Loucy (cell line): ENCODE results near the gene MGAT2.

ENCODE experiments used
- H2AFZ ChIP-seq: fragments of 200-600 bp; sonication (generic); 2 replicates; pipeline ENCODE4 v1.6.0; 2016; ENCODE audit warnings: antibody characterized with exemption, mild to moderate bottlenecking, low read length, moderate library complexity
- H3F3A ChIP-seq: fragments of 200-600 bp; 2 replicates; pipeline ENCODE4 v1.6.0; 2016; ENCODE audit warnings: antibody characterized with exemption, low read depth, mild to moderate bottlenecking
- H3K27me3 ChIP-seq: fragments of 200-600 bp; sonication (generic); 2 replicates; pipeline ENCODE4 v1.6.1; 2014; ENCODE audit warnings: low read length, mild to moderate bottlenecking; ENCODE audit not compliant: insufficient read depth, poor library complexity, severe bottlenecking
- H3K36me3 ChIP-seq: fragments of 200-600 bp; sonication (generic); 2 replicates; pipeline ENCODE4 v1.6.1; 2016; ENCODE audit warnings: low read length; ENCODE audit not compliant: insufficient read depth
- H3K4me1 ChIP-seq: fragments of 200-600 bp; sonication (generic); 2 replicates; pipeline ENCODE4 v1.5.1; 2014; ENCODE audit warnings: low read length, mild to moderate bottlenecking; ENCODE audit not compliant: insufficient read depth, poor library complexity, severe bottlenecking
- H3K4me2 ChIP-seq: fragments of 200-600 bp; sonication (generic); 2 replicates; pipeline ENCODE4 v1.6.0; 2014; ENCODE audit warnings: antibody characterized with exemption, low read length, low read depth, mild to moderate bottlenecking; ENCODE audit not compliant: poor library complexity, severe bottlenecking
- H3K4me3 ChIP-seq: fragments of 200-600 bp; sonication (generic); 2 replicates; pipeline ENCODE4 v1.5.1; 2014; ENCODE audit warnings: low read length, mild to moderate bottlenecking, mixed read lengths; ENCODE audit not compliant: poor library complexity, severe bottlenecking
- H3K79me2 ChIP-seq: fragments of 200-600 bp; sonication (generic); 2 replicates; pipeline ENCODE4 v1.6.1; 2014; ENCODE audit warnings: low read length; ENCODE audit not compliant: insufficient read depth
- H3K9ac ChIP-seq: fragments of 200-600 bp; sonication (generic); 2 replicates; pipeline ENCODE4 v1.6.0; 2014; ENCODE audit warnings: mild to moderate bottlenecking, low read depth, low read length, moderate library complexity; ENCODE audit not compliant: poor library complexity, severe bottlenecking
- H3K9me2 ChIP-seq: fragments of 200-600 bp; sonication (generic); replicated peaks from 2 replicates; pipeline ENCODE4 v1.6.1; 2016; ENCODE audit warnings: low read depth, low read length, mixed read lengths
- H3K9me3 ChIP-seq: fragments of 200-600 bp; sonication (generic); 2 replicates; pipeline ENCODE4 v1.6.1; 2014; ENCODE audit warnings: mild to moderate bottlenecking, antibody characterized with exemption, low read length, low read depth; ENCODE audit not compliant: insufficient read depth
- H4K20me1 ChIP-seq: fragments of 200-600 bp; sonication (generic); 2 replicates; pipeline ENCODE4 v1.6.0; 2014; ENCODE audit warnings: antibody characterized with exemption, low read length, mild to moderate bottlenecking; ENCODE audit not compliant: insufficient read depth, poor library complexity, severe bottlenecking
- EZH2phosphoT487 ChIP-seq: fragments of 200-600 bp; IDR thresholded peaks from 2 replicates; pipeline ENCODE4 v1.6.1; 2018; ENCODE audit warnings: antibody characterized with exemption, mild to moderate bottlenecking, moderate library complexity, borderline replicate concordance
- TF ChIP-seq, protein P1 (sequence below): fragments of 200-600 bp; sonication (generic); conservative IDR thresholded peaks from 2 replicates; pipeline ENCODE4 v1.5.1; 2014; ENCODE audit warnings: mild to moderate bottlenecking, antibody characterized with exemption, low read length

MGAT2 gene

DNA sequence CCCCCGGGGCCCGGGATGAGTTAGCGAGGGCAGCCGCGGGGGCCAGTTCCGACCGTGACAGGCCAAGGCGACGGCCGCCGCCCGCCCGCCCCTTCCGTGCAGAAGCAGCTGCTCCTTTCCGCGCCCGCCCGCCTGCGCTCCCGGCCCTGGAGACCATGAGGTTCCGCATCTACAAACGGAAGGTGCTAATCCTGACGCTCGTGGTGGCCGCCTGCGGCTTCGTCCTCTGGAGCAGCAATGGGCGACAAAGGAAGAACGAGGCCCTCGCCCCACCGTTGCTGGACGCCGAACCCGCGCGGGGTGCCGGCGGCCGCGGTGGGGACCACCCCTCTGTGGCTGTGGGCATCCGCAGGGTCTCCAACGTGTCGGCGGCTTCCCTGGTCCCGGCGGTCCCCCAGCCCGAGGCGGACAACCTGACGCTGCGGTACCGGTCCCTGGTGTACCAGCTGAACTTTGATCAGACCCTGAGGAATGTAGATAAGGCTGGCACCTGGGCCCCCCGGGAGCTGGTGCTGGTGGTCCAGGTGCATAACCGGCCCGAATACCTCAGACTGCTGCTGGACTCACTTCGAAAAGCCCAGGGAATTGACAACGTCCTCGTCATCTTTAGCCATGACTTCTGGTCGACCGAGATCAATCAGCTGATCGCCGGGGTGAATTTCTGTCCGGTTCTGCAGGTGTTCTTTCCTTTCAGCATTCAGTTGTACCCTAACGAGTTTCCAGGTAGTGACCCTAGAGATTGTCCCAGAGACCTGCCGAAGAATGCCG is 699 bp downstream of the MGAT2 start:
- Histone ChIP-seq H3K9me3 (no peaks in the 10 kb centered on the region), H3K79me2 (peaks cover 80% of the 10 kb centered on the region), H3K4me1 (peaks cover 46% of the 10 kb centered on the region), H3F3A (0 out of 2 replicates have a peak, but pooled peaks cover 15% of the 10 kb centered on the region), H3K36me3 (peaks cover 14% of the 10 kb centered on the region; the same call in 1 of the 2 replicates), H3K9ac (peak overlapping the region; percentile 96), H3K4me2 (peak overlapping the region; percentile 98), H3K9me2 (no peaks in the 10 kb centered on the region), H2AFZ (peak overlapping the region; percentile 92), H3K4me3 (peak overlapping the region; percentile 91), H4K20me1 (peaks cover 78% of the 10 kb centered on the region), H3K27me3 (no peaks in the 10 kb centered on the region)
- TF ChIP-seq, protein P1, sequence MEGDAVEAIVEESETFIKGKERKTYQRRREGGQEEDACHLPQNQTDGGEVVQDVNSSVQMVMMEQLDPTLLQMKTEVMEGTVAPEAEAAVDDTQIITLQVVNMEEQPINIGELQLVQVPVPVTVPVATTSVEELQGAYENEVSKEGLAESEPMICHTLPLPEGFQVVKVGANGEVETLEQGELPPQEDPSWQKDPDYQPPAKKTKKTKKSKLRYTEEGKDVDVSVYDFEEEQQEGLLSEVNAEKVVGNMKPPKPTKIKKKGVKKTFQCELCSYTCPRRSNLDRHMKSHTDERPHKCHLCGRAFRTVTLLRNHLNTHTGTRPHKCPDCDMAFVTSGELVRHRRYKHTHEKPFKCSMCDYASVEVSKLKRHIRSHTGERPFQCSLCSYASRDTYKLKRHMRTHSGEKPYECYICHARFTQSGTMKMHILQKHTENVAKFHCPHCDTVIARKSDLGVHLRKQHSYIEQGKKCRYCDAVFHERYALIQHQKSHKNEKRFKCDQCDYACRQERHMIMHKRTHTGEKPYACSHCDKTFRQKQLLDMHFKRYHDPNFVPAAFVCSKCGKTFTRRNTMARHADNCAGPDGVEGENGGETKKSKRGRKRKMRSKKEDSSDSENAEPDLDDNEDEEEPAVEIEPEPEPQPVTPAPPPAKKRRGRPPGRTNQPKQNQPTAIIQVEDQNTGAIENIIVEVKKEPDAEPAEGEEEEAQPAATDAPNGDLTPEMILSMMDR, result no peak; the same call in 1 of the 2 replicates
- no peak for TF ChIP-seq EZH2phosphoT487

GRCh38 chr14:49622022-49622607 is 1.5 kb downstream of the MGAT2 start:
- H3K27me3 ChIP-seq, result no peaks in the 10 kb centered on the region
- 0 out of 2 replicates have a peak, but pooled peaks cover 10% of the 10 kb centered on the region for H3F3A ChIP-seq
- no peaks in the 10 kb centered on the region for H3K9me2 ChIP-seq
- peaks cover 14% of the 10 kb centered on the region; the same call in 1 of the 2 replicates for H3K36me3 ChIP-seq
- peak overlapping the region; percentile 96 for H3K9ac ChIP-seq
- no peak overlapping the region for H2AFZ ChIP-seq
- peak overlapping the region; percentile 91 for H3K4me3 ChIP-seq
- H3K4me2 ChIP-seq, result peak overlapping the region; percentile 98
- peaks cover 46% of the 10 kb centered on the region for H3K4me1 ChIP-seq
- TF ChIP-seq, protein P1, result no peak
- TF ChIP-seq EZH2phosphoT487, result no peak
- H3K9me3 ChIP-seq, result no peaks in the 10 kb centered on the region
- H4K20me1 ChIP-seq, result peaks cover 76% of the 10 kb centered on the region
- peaks cover 84% of the 10 kb centered on the region for H3K79me2 ChIP-seq

- Histone ChIP-seq H3K9me2 (no peaks in the 10 kb centered on the region), H3K9ac (peak overlapping the region; percentile 96), H3K4me3 (peak overlapping the region; percentile 91), H3K79me2 (peaks cover 80% of the 10 kb centered on the region), H2AFZ (no peak overlapping the region), H3K9me3 (no peaks in the 10 kb centered on the region), H3K4me1 (peaks cover 36% of the 10 kb centered on the region), H3K27me3 (no peaks in the 10 kb centered on the region), H3K4me2 (peak overlapping the region; percentile 98), H3K36me3 (peaks cover 3% of the 10 kb centered on the region; the same call in 1 of the 2 replicates), H4K20me1 (peaks cover 65% of the 10 kb centered on the region), H3F3A (peaks cover 13% of the 10 kb centered on the region; the same call in 1 of the 2 replicates)
- TF ChIP-seq, protein P1, result no peak
- TF ChIP-seq EZH2phosphoT487, result no peak
Observed at GRCh38 chr14:49623387-49623786, 2.8 kb downstream of the MGAT2 start.
